HepG2 (cell line): ENCODE results near the gene JMJD6. TPM values are rescaled to one million over a fixed set of nuclear protein-coding genes. Genes with fewer than 3 reads are reported as not detected.

Experiments used
- ATAC-seq: fragments of 200-7000 bp; cut with Tn5 transposase; 3 replicates; pipeline ENCODE4 v1.9.1; 2020; ENCODE audit warnings: mild to moderate bottlenecking, moderate library complexity
- BruUV-seq: library from RNA; stranded (reverse); fragments of 400-500 nt; replicated peaks from 2 replicates; lab custom pipeline; 2021; lab: Mats Ljungman, UMichigan
- CTCF ChIA-PET: fragments of 300-600 bp; formaldehyde crosslinking; extraction: SDS; loops from one replicate; lab custom pipeline; 2021; ENCODE audit warnings: low total read pairs, inconsistent platforms, low intra/inter-chr PET ratio; lab: Yijun Ruan, JAX
- POLR2A ChIA-PET: fragments of 350-600 bp; sonication (Branson Sonifier 250); formaldehyde crosslinking; loops from one replicate; lab custom pipeline; 2020; ENCODE audit warnings: antibody characterized with exemption, inconsistent platforms; lab: Yijun Ruan, JAX
- DNase-seq: peaks from one replicate; pipeline ENCODE4 v3.0.0-alpha.2; 2015; ENCODE audit warnings: low spot score
- FAIRE-seq: peaks from 3 replicates; lab custom pipeline; 2011; peaks lifted over from hg19 to GRCh38; lab: Jason Lieb, UNC
- H2AFZ ChIP-seq: one replicate; pipeline ENCODE4 v1.6.1; 2011; ENCODE audit warnings: low read length, inconsistent platforms
- H3K27ac ChIP-seq: fragments of 300-600 bp; 3 replicates; pipeline ENCODE4 v1.8.0; 2011; ENCODE audit warnings: mixed run types, mild to moderate bottlenecking, mixed read lengths, low read length, inconsistent platforms; ENCODE audit not compliant: insufficient read depth; ENCODE audit errors: extremely low read length
- H3K27me3 ChIP-seq, 2 experiments: fragments of 200-600 bp in 1 of 2; 2 replicates in 1 of 2; 3 replicates in 1 of 2; pipeline versions ENCODE4 v1.6.0 to v1.8.0; 2011; ENCODE audit warnings: low read length in 2 of 2, mild to moderate bottlenecking in 2 of 2, moderate library complexity in 2 of 2, inconsistent platforms in 1 of 2; ENCODE audit not compliant: insufficient read depth in 2 of 2, control insufficient read depth in 1 of 2
- H3K36me3 ChIP-seq, 2 experiments: fragments of 200-600 bp in 1 of 2; replicated peaks in 1 of 2; 2 replicates in 1 of 2; 3 replicates in 1 of 2; pipeline versions ENCODE4 v1.5.1 to v1.8.0; 2011; ENCODE audit warnings: low read length in 2 of 2, inconsistent platforms in 1 of 2; ENCODE audit not compliant: insufficient read depth in 2 of 2, control insufficient read depth in 1 of 2
- H3K4me1 ChIP-seq: 2 replicates; pipeline ENCODE4 v1.5.1; 2012; ENCODE audit warnings: low read length, inconsistent platforms; ENCODE audit not compliant: insufficient read depth
- H3K4me2 ChIP-seq: 2 replicates; pipeline ENCODE4 v1.6.0; 2011; ENCODE audit warnings: low read depth, low read length, inconsistent platforms
- H3K4me3 ChIP-seq, 3 experiments: fragments of 200-600 bp in 1 of 3; sonication (generic), shearing (Covaris generic) in 1 of 3; replicated peaks in 1 of 3; 2 replicates each; pipeline ENCODE4 v1.5.1; 2011 to 2016; ENCODE audit warnings: low read length in 3 of 3, inconsistent platforms in 2 of 3, low read depth in 2 of 3, mild to moderate bottlenecking in 2 of 3, control low read depth in 1 of 3, mixed read lengths in 1 of 3; ENCODE audit not compliant: insufficient read depth in 1 of 3
- H3K79me2 ChIP-seq: one replicate; pipeline ENCODE4 v1.6.1; 2011; ENCODE audit warnings: low read length, inconsistent platforms; ENCODE audit not compliant: insufficient read depth
- H3K9ac ChIP-seq: 2 replicates; pipeline ENCODE4 v1.6.0; 2011; ENCODE audit warnings: mild to moderate bottlenecking, low read depth, low read length, inconsistent platforms; ENCODE audit not compliant: insufficient read depth
- H3K9me3 ChIP-seq: 2 replicates; pipeline ENCODE4 v1.5.1; 2012; ENCODE audit warnings: mild to moderate bottlenecking, low read length
- H4K20me1 ChIP-seq: 2 replicates; pipeline ENCODE4 v1.6.0; 2011; ENCODE audit warnings: inconsistent platforms, mild to moderate bottlenecking, low read length, moderate library complexity; ENCODE audit not compliant: insufficient read depth
- CTCF ChIP-seq: sonication (generic); formaldehyde crosslinking; IDR thresholded peaks from 2 replicates; pipeline ENCODE4 v1.5.0; 2020; ENCODE audit warnings: mild to moderate bottlenecking, missing genetic modification reagents, moderate library complexity
- DZIP1 ChIP-seq: sonication (generic); formaldehyde crosslinking; IDR thresholded peaks from 2 replicates; pipeline ENCODE4 v1.5.0; 2020; ENCODE audit warnings: mild to moderate bottlenecking, missing genetic modification reagents
- GMEB1 ChIP-seq: sonication (generic); formaldehyde crosslinking; IDR thresholded peaks from 2 replicates; pipeline ENCODE4 v1.5.1; 2020; ENCODE audit warnings: missing genetic modification reagents, mild to moderate bottlenecking, borderline replicate concordance
- SKIL ChIP-seq: sonication (generic); formaldehyde crosslinking; IDR thresholded peaks from 2 replicates; pipeline ENCODE4 v1.8.0; 2022; ENCODE audit warnings: missing genetic modification reagents, mild to moderate bottlenecking, moderate library complexity, borderline replicate concordance
- TCF12 ChIP-seq, 2 experiments: fragments of 450-650 bp in 1 of 2; sonication (generic) in 1 of 2; formaldehyde crosslinking in 1 of 2; IDR thresholded peaks; 2 replicates each; pipeline versions ENCODE4 v1.6.1 to v1.8.0; 2017 to 2022; ENCODE audit warnings: antibody characterized with exemption in 1 of 2, mild to moderate bottlenecking in 1 of 2, missing genetic modification reagents in 1 of 2, moderate library complexity in 1 of 2
- THRA ChIP-seq: sonication (generic); formaldehyde crosslinking; IDR thresholded peaks from 2 replicates; pipeline ENCODE4 v1.4.0; 2020; ENCODE audit warnings: missing genetic modification reagents, borderline replicate concordance
- ZNF550 ChIP-seq: sonication (generic); formaldehyde crosslinking; IDR thresholded peaks from 2 replicates; pipeline ENCODE4 v1.4.0; 2020; ENCODE audit warnings: mild to moderate bottlenecking, missing genetic modification reagents, borderline replicate concordance
- WGBS: methylation state at CpG from one replicate; pipeline ENCODE4 v1.1.6; 2017; ENCODE audit warnings: low lambda C conversion rate; 5-methylcytosine and 5-hydroxymethylcytosine counted together
- in situ Hi-C: cut with HindIII; loops from 2 replicates; pipeline ENCODE4 v1.10.0; 2017; ENCODE audit warnings: low pct_unique_long_range_greater_than_20kb; ENCODE audit not compliant: extremely low pct_ligation_motif_present
- intact Hi-C: fragments of 100-400 bp; cut with micrococcal nuclease; formaldehyde crosslinking; loops from one replicate; pipeline ENCODE4 v1.10.0; 2022; ENCODE audit not compliant: unreplicated experiment
- polyA plus RNA-seq, 8 experiments: library from polyadenylated mRNA; depleted of rRNA in 3 of 8; stranded (reverse) in 7 of 8; unstranded in 1 of 8; fragments of >200 nt; fragmentation: Illumina TruSeq in 4 of 8; extraction: Trizol in 4 of 8; gene quantifications; 2 replicates each; pipeline versions ENCODE4 v1.2.1 to v1.2.3, GENCODE V29; 2011 to 2016; ENCODE audit warnings: low read depth in 4 of 8, missing spikeins in 1 of 8, mixed read lengths in 1 of 8; ENCODE audit not compliant: insufficient read depth in 1 of 8
- total RNA-seq, 5 experiments: library from RNA; depleted of rRNA; stranded (reverse); fragments of >200 nt; fragmentation: Illumina TruSeq; extraction: Trizol; gene quantifications; 2 replicates each; pipeline ENCODE4 v1.2.3, GENCODE V29; 2016; ENCODE audit warnings: low read depth in 1 of 5

The JMJD6 gene
- total and polyA plus RNA-seq, 2 of the 13 experiments (the other 11 are each of a cell fraction or from before 2014, with no cell fraction given) = 33.6 to 41.0 TPM

- Histone ChIP-seq H3K9ac (peak overlapping the region; percentile 11; the same call in 1 of the 2 replicates), H3K27me3 (no peaks in the 10 kb centered on the region), H3K36me3 (peaks cover 3% of the 10 kb centered on the region in 2 experiments; a peak in 4 of 5 replicates), H3K4me3 (no peak overlapping the region), H3K79me2 (no peaks in the 10 kb centered on the region), H3K4me2 (peak overlapping the region; percentile 13; the same call in 1 of the 2 replicates), H3K4me1 (peaks cover 68% of the 10 kb centered on the region), H4K20me1 (no peaks in the 10 kb centered on the region), H3K27ac (peak overlapping the region; percentile 54), H3K9me3 (no peaks in the 10 kb centered on the region), H2AFZ (no peak overlapping the region)
- intact Hi-C loops (no loop called here), in situ Hi-C loops (no loop called here)
- WGBS = 76% methylated on average over 5 of the region's 11 CpGs
- ChIA-PET POLR2A (interaction anchor here (0.6 to 2.7 kb wide), 8 partner anchors 9 to 306 kb away, joined by 3 to 15 read pairs (median 4); partner anchors contain the start of genes MFSD11 and MXRA7), CTCF (no interaction called here)
- FAIRE-seq (no peak), ATAC-seq (peak; percentile 17), DNase-seq (no peak)
- BruUV-seq = TSS peak; percentile 44
- TF ChIP-seq ZNF550 (no peak), SKIL (CRISPR knock-in tag) (peak; percentile 53), GMEB1 (CRISPR knock-in tag) (no peak), DZIP1 (CRISPR knock-in tag) (no peak), TCF12 (IDR thresholded peaks at IDR 0.05) (no peak), TCF12 (CRISPR knock-in tag; IDR thresholded peaks at IDR 0.05) (0 out of 2 replicates have a peak, but pooled peaks have one; percentile 32), THRA (CRISPR knock-in tag) (no peak), CTCF (peak; percentile 68)
These were observed 38.2 kb downstream of the JMJD6 start for GRCh38 chr17:76688165-76688622.
